A549 (cell line): ENCODE measurements around the gene APOA1.

Source experiments
- BHLHE40 ChIP-seq: IDR thresholded peaks from 2 replicates; pipeline ENCODE4 v1.6.1; 2012; ENCODE audit warnings: low read depth, low read length, inconsistent platforms
- JUNB ChIP-seq: fragments of >200 bp; sonication (Bioruptor Twin); formaldehyde crosslinking; IDR thresholded peaks from 2 replicates; pipeline ENCODE4 v1.6.1; 2016
- POLR2A ChIP-seq: IDR thresholded peaks from 2 replicates; pipeline ENCODE4 v1.6.1; 2012; ENCODE audit warnings: mild to moderate bottlenecking, low read length
- RFX5 ChIP-seq: fragments of 450-650 bp; IDR thresholded peaks from 2 replicates; pipeline ENCODE4 v1.7.1; 2014; ENCODE audit warnings: antibody characterized with exemption, mild to moderate bottlenecking, moderate library complexity
- TF ChIP-seq, protein P1 (sequence below): fragments of 200-600 bp; sonication (generic); IDR thresholded peaks from 2 replicates; pipeline ENCODE4 v1.6.1; 2016; ENCODE audit warnings: antibody characterized with exemption, mild to moderate bottlenecking, moderate library complexity
- TF ChIP-seq, protein P2 (sequence below): fragments of 450-650 bp; IDR thresholded peaks from 2 replicates; pipeline ENCODE4 v1.6.1; 2014; ENCODE audit warnings: antibody characterized with exemption
- TF ChIP-seq, protein P3 (sequence below): fragments of >200 bp; sonication (Bioruptor Twin); formaldehyde crosslinking; IDR thresholded peaks from 3 replicates; pipeline ENCODE4 v1.5.1; 2016

DNA sequence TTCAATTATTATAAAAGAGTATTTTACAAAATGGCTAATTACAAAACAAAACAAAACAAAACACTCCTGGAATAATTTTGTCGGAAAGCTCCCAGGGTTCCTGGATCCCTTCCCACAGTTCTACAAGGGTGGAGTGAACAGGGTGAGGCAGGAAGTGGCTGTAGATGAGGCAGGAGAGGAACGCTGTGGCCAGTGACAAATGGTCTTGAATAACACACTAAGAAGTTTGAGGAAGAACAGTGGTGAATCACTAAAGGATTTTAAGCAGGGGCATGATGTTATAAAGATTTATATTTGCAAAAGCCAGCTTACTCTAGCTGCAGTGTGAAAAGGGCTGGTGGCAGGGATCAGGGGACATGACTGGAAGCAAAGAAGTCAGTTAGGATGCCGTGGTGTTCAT, 33.8 kb upstream of the APOA1 start:
- TF ChIP-seq, protein P1, sequence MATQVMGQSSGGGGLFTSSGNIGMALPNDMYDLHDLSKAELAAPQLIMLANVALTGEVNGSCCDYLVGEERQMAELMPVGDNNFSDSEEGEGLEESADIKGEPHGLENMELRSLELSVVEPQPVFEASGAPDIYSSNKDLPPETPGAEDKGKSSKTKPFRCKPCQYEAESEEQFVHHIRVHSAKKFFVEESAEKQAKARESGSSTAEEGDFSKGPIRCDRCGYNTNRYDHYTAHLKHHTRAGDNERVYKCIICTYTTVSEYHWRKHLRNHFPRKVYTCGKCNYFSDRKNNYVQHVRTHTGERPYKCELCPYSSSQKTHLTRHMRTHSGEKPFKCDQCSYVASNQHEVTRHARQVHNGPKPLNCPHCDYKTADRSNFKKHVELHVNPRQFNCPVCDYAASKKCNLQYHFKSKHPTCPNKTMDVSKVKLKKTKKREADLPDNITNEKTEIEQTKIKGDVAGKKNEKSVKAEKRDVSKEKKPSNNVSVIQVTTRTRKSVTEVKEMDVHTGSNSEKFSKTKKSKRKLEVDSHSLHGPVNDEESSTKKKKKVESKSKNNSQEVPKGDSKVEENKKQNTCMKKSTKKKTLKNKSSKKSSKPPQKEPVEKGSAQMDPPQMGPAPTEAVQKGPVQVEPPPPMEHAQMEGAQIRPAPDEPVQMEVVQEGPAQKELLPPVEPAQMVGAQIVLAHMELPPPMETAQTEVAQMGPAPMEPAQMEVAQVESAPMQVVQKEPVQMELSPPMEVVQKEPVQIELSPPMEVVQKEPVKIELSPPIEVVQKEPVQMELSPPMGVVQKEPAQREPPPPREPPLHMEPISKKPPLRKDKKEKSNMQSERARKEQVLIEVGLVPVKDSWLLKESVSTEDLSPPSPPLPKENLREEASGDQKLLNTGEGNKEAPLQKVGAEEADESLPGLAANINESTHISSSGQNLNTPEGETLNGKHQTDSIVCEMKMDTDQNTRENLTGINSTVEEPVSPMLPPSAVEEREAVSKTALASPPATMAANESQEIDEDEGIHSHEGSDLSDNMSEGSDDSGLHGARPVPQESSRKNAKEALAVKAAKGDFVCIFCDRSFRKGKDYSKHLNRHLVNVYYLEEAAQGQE: no peak
- TF ChIP-seq, protein P2, sequence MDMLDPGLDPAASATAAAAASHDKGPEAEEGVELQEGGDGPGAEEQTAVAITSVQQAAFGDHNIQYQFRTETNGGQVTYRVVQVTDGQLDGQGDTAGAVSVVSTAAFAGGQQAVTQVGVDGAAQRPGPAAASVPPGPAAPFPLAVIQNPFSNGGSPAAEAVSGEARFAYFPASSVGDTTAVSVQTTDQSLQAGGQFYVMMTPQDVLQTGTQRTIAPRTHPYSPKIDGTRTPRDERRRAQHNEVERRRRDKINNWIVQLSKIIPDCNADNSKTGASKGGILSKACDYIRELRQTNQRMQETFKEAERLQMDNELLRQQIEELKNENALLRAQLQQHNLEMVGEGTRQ: no peak
- TF ChIP-seq POLR2A: no peak
- TF ChIP-seq JUNB: no peak
- TF ChIP-seq, protein P3, sequence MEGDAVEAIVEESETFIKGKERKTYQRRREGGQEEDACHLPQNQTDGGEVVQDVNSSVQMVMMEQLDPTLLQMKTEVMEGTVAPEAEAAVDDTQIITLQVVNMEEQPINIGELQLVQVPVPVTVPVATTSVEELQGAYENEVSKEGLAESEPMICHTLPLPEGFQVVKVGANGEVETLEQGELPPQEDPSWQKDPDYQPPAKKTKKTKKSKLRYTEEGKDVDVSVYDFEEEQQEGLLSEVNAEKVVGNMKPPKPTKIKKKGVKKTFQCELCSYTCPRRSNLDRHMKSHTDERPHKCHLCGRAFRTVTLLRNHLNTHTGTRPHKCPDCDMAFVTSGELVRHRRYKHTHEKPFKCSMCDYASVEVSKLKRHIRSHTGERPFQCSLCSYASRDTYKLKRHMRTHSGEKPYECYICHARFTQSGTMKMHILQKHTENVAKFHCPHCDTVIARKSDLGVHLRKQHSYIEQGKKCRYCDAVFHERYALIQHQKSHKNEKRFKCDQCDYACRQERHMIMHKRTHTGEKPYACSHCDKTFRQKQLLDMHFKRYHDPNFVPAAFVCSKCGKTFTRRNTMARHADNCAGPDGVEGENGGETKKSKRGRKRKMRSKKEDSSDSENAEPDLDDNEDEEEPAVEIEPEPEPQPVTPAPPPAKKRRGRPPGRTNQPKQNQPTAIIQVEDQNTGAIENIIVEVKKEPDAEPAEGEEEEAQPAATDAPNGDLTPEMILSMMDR: no peak
- TF ChIP-seq BHLHE40: no peak
- TF ChIP-seq RFX5: no peak
